ENCODE data around the gene ELMOD3.
"Not testable (repeated sequence)": the region's sequence is repeated elsewhere in the genome, so short reads cannot be mapped to it uniquely, and the experiment has no call there.

ELMOD3 gene

DNA sequence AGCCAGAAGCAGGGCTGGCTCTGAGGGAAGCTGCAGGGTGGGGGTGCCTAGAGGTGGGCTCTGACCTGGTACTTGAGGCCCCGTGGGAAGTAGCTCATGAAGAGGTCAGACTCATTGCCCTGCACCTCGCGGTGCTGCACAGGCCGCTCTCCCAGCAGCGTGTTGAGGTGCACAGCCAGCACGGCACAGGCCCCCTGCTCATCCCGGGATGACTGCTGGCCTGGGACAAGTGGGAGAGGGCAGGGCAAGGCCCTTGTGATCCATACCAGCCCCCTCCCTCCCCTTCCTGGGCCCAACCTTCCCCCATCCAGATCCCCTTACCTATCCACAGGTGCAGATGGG is 46.9 kb downstream of the ELMOD3 start:
- no peak for DNase-seq (ENCODE audit: low read depth)

DNA sequence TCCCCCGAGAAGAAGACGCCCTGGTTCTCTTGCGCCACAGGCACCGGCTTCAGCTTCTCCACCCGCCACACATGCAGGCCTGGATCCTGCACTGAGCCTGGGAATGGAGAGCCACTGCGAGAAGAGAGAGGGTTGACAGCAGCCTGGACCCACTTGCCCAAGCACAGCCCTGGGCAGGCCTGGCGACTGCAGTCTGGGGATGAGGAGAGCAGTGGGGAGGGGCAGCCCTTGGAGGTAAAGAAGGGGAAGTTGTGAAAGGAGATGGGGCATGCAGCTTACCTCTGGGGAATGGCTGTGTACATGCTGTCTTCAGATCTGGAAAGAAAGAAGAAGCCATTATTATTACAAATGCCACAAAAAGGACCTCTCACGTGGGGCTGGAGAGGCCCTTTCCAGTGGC is 47.3 kb downstream of the ELMOD3 start:
- no peak for DNase-seq (ENCODE audit: low read depth)

DNA sequence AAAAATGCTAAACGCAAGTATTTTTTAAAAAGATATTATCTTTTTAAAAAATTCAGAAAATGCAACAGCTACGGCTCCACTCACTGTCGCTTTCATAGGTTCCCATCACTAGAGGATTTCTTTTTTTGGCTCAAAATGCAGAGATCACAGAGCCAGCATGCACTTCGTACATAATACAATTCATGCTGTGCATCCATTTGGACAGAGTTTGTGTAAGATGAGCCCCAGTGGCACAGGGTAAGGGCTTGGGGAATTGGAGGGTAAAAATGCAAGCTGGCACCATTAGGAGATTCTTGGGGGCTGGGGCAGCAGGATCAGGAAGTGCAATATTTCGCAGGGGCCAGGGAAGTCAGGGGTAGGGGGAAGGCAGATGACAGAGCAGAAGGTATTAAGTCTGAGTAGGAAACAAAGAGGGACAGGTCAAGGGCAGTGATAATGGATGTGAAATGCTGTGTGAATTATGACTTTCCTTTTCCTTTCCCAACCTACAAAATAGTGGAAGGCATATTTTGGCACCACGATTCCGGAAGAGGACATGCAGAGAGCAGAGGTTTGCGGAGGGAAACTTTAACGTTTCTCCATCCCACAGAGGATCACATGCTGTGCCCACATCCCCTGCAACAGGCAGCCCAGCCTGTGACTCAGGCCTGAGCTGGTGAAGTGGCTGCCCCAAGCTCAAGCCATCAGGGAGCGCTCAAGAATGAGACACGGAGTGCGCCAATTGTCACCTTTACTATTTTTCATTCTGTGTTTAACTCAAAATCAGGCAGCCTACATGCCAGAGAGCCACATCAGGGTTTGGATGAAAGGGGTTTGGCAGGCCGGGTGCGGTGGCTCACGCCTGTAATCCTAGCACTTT is 50.9 kb downstream of the ELMOD3 start:
- no peak for DNase-seq (ENCODE audit: low read depth)

DNA sequence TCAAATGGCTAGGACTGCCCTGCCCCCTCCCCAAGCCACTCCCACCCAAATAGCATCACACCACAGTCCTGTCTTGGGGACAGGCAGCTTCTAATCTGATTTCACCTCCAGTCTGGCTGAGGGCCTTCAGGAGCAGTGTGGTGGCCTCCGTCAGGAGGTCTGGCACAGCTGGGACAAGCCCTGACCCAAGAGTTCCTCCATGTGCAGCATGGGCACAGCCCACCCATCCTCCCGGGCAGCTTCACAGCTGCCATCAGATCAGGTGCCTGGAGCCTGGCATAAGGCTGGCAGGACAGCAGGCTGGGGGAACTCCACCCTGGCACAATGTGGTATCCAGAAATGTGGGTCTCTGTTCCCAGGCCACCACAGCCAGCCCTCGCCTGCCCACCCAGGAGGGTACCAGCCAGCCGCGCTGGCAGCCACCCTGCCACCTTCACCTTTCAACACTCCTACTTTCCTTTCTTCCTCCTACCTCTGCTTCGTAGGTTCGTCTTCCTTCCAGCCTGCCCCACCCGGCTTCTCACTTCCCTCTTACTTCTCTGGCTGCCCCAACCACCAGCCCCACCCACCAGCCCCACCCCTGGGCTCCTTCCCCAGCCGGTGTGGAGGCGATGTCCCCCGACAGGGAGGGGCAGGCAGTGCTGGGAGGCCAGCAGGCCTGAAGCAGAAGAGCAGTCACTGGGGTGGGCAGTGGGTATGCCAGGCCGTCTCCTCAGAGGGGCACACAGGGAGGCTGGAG is 55.4 kb downstream of the ELMOD3 start, which contains the start of gene CAPG:
TSS of gene CAPG (minus strand) at position 522 of the 739 bp plus-strand sequence. CDS start 8,221 bp downstream, outside the sequence.
- no peak for DNase-seq (ENCODE audit: low read depth)

DNA sequence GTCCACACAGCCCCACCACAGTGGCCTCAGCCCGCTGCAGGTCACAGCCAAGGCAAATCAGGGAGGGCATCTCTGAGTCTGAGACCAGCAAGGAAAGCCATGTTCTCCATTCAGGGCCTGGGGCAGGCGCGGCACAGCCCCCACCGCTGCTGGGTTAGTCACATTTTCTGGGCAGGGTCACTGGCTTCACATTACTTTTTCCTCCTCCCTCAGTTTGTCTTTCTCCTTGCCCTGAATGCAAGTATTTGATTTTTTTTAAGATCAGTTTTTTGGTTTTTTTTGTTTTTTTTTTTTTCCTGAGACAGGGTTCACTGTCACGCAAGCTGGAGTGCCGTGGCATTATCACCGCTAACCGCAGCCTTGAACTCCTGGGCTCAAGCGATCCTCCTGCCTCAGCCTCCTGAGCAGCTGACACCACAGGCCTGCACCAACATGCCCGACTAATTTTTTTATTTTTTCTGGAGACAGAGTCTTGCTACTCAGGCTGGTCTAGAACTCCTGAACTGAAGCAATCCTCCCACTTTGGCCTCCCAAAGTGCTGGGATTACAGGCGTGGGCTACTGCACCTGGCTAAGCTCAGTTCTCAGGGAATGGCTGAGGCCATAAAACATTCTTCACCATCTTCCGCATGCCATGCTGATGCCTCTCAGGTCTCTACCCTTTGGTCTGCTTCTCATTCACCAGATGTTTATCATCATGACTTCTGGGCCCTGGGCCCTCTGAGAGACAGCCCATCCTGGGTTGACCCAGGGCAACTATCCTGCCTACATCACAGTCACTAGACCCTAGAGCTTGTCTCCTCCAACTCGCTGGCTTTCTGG is 56.2 kb downstream of the ELMOD3 start:
- no peak for DNase-seq (ENCODE audit: low read depth)

DNA sequence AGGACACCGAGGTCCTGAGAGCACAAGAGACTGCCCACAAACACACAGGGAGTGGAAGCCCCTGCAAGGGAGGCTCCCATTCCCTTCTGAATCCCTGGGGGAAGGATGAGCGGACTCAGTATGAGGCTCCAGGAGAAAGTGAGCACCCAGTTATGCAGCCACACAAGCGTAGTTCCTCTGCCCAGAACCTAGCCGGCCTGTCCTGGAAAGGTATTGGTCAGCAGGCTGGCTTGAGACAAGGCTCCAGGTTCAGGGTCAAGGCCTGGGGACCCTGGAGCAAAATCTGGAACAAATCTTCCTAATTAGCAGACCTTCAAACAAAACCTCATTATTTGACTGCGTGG is 56.8 kb downstream of the ELMOD3 start:
- DNase-seq (ENCODE audit: low read depth) = no peak

DNA sequence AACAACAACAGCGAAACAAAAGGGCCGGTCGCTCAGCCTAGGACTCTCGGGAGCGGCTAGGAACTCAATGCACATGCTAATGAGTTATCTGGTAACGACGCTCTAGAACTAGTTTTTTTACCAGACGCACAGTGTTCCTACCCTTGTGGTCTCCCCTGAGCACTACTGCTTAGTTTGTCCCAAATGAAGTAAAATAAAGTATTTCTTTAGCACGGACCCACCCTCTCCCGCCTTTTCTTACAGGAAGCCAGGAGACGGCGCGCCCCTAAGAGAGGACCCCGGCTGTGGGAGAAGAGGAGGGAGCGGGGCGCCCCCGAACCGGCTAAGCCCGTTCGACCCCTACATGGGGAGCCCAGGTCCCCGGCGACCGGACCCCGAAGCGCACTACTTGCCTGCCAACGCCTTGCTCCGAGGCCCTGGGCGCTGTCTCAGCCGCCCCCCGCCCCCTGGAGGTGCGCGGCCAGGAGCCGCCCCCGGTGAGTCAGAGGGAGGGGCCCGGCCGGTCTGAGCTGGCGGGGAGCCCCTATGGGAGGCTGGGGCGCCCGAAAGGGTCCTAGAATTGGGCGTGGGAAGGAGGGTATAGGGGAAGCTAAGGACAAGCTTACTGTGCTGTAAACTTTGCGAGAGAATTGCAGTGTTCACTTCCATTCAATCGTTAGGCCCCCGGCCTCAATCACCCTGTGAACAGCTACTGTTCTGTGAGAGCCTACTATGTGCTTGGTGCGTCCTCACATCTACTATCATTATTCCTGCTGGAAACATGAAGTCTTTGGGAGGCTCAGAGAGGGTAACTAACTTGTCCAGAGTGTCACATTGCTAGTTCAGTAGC is 59.2 kb downstream of the ELMOD3 start:
- DNase-seq (ENCODE audit: low read depth) = no peak

DNA sequence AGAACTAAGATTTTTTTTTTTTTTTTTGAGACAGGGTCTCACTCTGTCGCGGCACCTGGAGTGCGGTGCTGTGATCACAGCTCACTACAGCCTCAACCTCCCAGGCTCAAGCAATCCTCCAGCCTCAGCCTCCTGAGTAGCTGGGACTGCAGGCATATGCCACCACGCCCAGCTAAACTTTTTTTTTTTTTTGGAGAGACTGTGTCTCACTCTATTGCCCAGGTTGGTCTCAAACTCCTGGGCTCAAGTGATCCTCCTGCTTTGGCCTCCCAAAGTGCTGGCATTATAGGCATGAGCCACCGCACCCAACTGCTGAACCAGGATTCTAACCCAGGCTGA is 59.8 kb downstream of the ELMOD3 start:
- DNase-seq (ENCODE audit: low read depth) = not testable (repeated sequence)

DNA sequence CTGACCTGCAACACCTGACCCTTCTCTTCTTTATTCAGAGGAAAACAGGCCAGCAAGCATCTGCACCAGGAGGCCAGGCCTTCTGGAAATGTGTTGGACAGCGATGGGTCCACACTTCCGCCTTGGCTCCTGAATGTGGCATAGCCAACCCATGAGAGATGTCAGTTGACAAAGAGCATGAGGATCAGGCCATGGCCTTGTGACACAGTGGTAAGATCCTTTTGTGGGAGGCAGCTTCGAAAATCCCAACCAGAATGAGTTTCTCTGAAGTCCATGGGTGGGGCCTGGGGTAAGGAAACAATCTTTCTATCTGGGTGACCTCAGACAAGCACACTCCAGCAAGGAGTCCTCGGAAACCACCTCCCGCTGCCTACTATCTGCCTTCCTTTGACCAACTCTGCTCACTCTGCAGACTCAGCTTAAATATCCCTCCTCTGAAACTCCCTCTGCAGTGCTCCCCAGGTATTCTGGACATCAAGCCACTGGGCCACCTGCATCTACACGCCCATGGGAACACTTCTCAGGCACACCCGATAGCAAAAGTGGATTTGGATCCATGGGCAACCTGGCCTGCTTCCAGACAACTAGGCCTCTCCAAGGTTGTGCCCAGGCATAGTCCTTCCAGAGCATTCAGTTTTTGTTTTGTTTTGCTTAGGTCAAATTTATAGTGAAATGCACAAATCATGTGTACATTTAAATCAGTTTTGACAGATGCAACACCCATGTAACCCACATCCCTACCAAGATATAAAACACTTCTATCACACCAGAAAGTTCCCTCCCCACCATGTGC is 60.4 kb downstream of the ELMOD3 start:
- DNase-seq (ENCODE audit: low read depth) = no peak

DNA sequence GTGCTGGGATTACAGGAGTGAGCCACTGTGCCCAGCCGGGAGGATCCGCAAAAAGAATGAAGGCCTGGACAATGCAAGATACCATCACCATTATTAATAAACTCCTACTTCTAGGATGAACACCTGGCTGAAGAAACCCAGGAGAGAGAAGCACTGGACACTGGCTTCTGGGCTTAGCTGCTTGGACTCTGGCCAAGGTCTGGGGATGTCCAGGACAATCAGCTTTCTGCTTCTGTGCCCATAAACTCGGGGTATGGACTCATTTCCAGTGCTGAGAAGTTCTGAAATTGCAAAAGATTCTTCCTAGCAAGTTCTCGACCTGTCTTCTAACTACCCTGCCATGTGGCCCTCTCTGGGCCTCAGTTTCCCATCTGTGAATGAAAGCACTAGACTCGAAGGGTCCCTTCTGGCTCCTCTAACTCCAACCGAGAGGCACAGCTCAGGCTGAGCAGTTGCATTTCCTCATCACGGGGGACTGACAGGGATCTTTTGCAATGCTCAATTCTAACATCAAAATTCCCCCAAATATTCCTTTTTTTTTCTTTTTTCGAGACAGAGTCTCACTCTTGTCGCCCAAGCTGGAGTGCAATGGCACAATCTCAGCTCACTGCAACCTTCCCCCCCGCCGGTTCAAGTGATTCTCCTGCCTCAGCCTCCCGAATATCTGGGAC is 61.5 kb downstream of the ELMOD3 start:
- DNase-seq (ENCODE audit: low read depth) = no peak

DNA sequence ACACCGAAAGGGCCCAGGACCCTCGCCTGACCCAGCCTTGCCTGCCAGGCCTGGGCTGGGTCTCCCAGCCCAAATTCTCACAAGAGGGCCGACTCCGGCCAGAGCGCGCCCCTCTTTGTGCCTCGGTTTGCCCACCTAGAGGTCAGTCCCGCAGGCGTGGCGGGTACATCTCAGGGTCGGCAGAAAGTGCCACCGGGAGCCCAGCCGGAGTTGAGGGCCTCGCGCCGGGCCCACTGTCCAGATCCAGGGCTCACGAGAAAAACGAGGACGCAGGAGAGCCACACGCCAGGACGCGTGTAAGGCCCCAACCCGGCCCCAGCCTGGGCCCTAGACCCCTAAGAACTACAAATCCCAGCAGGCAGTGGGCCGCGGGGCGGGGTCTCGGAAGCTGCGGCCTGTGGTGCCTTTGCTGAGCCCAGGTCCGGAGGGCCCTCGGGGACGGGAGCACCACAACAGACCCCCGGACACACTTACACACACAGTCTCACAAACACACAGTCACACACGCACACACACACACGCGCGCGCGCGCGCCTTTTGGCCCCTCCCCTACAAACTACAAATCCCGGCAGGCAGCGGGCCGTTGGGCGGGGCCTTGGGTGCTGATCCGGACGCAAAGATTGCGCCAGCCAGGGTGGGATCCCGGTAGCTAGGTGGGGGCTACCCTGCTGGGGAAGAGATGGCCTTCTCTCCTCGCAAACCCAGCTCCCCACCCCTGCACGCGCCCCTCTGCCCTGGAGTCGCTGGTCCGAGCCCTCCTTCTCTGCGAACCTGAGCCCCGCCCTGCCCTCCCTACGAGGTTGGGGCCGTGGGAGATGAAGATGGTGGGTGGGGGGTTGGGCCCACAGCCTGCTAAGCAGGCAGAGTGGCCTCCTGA is 63.8 kb downstream of the ELMOD3 start, which contains the start of gene SH2D6:
TSS of gene SH2D6 (plus strand) at position 583 of the 877 bp plus-strand sequence. CDS start 10,752 bp downstream, outside the sequence.
- DNase-seq (ENCODE audit: low read depth) = no peak

DNA sequence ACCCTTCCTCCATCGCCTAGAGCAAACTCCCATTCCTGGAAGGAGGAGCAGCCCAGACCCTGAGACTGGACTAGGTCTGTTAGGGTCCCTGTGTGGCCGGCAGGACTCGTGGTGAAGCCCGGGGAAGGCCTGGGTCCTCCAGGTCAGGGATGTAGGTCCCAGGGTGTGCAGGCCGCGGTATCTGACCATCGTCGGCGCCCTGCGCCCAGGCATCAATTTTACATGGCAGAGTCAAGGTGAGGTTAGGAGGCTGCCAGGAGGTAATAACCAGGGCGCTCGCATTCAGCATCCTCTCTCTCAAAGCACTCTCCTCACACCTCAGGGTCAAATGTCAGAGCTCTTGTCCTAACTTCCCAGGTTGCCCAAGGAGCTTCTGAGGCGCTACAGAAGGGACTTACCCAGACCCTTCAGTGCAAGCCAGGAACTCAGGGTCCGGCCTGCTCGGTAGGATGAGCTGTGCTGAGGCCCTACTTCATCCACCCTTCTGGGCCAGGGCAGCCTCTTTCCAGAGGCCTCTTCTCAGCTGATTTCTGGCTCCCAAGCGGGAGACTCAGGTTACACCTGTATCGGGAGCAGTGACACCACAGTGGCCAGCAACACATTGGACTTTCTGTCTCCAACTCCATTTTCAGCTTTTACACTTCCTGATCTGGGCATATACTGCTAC is 64.6 kb downstream of the ELMOD3 start:
- no peak for DNase-seq (ENCODE audit: low read depth)

DNA sequence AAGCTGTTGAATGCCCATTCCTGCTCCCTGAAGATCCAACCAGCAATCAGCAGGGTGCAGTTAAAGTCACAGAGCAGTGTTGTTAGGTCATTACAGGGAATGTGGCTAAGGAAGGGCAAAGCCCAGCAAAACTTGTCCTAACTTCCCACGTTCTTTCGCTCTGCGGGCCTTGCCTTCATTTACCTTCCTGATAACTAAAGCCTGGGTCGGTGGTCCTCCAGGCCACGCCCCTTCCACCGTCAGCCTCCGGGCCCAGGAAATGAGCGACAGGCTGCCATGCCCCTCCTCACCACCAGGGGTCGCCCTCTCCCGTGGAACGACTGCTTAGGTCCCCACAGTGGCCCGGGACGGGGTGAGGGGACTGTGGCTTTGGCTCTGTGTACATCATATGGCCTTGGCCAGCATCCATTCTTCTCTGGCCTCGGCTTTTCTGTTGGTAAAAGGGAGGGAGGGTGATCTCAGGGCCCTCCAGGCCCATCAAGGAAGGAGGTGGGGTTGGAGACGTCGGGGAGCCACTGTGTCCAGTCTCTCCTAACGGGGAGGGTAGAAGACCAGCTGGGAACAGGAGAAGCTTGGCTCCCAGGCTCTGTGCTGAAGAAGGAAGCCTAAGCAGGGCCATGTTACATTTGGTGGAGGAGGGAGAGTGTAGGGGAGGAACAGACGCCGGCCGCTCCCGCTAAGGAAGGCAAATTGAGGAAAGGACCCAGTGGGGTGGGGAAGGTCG is 66.1 kb downstream of the ELMOD3 start:
- no peak for DNase-seq (ENCODE audit: low read depth)

DNA sequence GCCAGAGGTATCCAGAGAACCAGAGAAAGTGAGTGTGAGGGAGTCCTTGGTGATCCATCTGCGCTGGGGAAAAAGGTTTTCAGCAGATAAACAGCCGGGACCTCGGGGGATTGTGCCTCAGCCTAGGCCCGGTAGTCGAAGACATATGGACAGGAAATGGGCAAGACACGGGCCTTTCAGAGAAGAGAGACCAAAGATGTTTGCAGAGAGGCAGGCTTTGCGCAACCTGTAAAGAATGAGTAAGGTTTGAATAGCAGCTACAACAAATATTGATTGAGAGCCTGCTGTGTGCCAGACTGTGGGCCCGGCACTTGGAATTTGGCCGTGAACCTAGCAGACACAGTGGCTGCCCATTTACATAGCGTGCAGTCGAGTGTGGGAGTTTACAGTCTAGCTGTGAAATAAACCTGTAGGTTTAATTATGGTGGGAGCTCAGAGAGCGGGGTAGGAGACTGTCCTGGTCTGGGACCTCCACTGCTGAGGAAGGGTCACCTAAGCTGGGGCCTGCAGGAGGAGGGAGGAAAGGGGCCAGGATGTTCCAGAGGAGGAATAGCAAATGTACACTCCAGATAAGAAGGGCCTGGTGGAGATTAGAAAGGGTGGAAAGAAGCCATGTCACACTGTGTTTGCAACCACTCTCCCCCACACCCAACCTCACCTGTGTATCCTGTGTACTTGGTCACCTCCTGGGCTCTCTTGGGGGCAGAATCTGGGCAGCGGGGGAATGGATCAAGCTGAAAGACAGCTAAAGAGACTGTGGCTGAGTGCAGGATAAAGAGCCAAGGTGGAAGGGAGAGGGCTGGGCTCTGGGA is 66.9 kb downstream of the ELMOD3 start:
- no peak for DNase-seq (ENCODE audit: low read depth)

DNA sequence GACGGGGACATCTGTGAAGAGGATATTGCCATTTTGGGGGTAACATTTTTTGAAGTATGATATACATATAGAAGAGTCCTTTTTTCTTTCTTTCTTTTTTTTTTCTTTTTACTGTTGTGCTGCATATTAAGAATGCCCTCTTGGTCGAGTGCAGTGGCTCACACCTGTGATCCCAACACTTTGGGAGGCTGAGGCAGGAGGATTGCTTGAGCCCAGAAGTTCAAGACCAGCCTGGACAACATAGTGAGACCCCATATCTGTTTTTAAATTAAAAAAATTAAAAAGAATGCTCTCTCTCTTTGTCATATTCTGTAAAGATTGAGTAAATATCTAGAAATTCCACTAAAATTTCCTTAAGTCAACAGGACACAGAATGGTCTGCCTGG is 67.5 kb downstream of the ELMOD3 start:
- DNase-seq (ENCODE audit: low read depth) = no peak

DNA sequence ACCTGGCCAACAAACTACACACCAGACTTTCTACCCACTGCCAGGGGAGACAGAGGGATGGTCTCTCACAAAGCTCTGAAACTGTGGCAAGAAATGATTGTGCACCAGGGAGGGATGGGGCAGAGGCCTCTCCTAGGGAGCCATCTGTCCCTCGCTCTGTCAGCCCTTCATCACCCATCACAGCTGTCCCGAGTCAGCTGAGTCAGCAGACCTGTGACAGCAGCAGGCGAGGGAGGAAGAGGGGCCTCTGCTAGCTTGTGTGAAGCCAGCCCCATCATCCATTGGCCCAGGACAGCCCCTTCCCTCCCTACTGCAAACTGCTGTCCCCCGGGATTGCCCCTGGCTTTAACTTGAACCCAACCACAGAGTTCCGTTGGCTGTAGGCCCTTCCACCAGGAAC is 69.0 kb downstream of the ELMOD3 start:
- DNase-seq (ENCODE audit: low read depth) = no peak

DNA sequence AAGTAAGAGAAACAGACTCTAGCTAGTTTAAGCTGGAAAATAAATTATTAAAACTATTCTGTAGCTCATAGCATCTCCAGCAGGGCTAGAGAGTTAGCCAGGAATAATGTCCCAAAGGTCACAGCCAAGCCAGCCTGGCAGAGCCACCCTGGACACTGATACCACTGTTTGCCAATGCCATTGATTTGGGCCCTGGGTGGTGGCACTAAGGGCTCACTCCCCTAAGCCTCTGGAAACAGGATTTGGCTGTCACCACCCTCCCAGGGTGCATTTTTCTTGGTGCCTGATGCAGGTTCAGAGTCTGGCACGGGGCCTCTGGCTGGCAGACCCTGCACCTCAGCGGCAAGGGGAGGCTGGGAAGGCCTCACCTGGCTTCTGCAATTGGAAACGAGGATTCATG is 71.0 kb downstream of the ELMOD3 start:
- DNase-seq (ENCODE audit: low read depth) = no peak

Measured in non-pigmented ciliary epithelial cell (primary cell).